AG09319 (cell line): ENCODE measurements around the gene UGT1A7.

Experiments used
- DNase-seq: peaks from one replicate; pipeline ENCODE4 v3.0.0-alpha.2; 2010; ENCODE audit warnings: low read depth; ENCODE audit errors: extremely low read depth
- CTCF ChIP-seq: IDR thresholded peaks from 2 replicates; pipeline ENCODE4 v1.5.1; 2011; ENCODE audit warnings: low read depth, mild to moderate bottlenecking, inconsistent platforms, low read length, moderate library complexity

UGT1A7 gene

GRCh38 chr2:233758141-233758540 is 76.4 kb downstream of the UGT1A7 start:
- TF ChIP-seq CTCF, result no peak
- no peak for DNase-seq

- no peak for DNase-seq
- no peak for TF ChIP-seq CTCF
Observed at GRCh38 chr2:233758849-233759248, 77.1 kb downstream of the UGT1A7 start.

DNA sequence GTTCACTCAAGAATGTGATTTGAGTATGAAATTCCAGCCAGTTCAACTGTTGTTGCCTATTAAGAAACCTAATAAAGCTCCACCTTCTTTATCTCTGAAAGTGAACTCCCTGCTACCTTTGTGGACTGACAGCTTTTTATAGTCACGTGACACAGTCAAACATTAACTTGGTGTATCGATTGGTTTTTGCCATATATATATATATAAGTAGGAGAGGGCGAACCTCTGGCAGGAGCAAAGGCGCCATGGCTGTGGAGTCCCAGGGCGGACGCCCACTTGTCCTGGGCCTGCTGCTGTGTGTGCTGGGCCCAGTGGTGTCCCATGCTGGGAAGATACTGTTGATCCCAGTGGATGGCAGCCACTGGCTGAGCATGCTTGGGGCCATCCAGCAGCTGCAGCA is 78.3 kb downstream of the UGT1A7 start, which contains the start of gene UGT1A1:
UGT1A1 (plus strand) TSS at position 228 of the 400 bp plus-strand sequence; CDS start at position 246, 18 bp downstream.
- no peak for DNase-seq
- TF ChIP-seq CTCF, result no peak

GRCh38 chr2:233761040-233761769 is 79.5 kb downstream of the UGT1A7 start:
- no peak for DNase-seq
- no peak for TF ChIP-seq CTCF

GRCh38 chr2:233764264-233764663 is 82.6 kb downstream of the UGT1A7 start:
- DNase-seq, result peak; percentile 20
- TF ChIP-seq CTCF, result no peak

DNA sequence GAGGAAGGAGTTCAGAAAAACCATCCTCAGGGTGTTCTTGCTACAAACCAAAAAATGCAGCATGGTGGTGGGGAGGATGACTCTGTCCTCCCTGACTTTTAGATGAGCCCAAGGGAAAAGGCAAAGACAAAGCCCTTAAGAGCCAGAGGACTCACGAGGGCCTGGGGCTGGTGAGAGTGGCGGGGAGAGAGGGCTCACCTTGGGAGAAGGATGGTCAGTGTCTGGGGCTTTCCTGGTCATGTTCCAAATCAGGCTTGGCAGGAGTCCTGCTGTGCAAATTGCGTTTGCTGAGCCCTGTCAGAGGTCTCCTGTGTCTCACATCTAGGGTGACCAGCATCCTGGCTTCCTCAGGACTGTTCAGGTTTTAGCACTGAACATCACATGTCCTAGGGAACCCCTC is 83.1 kb downstream of the UGT1A7 start:
- DNase-seq, result no peak
- TF ChIP-seq CTCF, result no peak

DNA sequence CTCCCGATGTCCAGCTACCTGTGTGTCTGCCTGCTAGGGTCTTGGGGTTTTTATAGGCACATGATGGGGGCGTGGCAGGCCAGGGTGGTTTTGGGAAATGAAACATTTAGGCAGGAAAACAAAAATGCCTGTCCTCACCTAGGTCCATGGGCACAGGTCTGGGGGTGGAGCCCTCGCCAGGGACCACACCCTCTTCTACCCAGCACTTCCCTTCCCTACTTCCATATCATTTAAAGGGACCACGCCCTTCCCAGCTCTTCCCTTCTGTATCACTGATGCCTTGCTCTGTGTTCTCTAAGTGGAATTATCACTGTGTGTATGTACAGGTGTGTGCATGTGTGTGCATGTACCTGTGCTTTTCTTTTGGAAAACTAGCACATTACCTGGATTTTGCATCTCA is 84.7 kb downstream of the UGT1A7 start:
- no peak for TF ChIP-seq CTCF
- no peak for DNase-seq
